ENCODE measurements around the gene CBX2. TPM values are rescaled to one million over a fixed set of nuclear protein-coding genes. Genes with fewer than 3 reads are reported as not detected.
A peak's percentile ranks its signal among the peaks of the same experiment; 100 is the strongest.

The CBX2 gene
- polyA plus RNA-seq, 2 of the 4 experiments (the other 2 are of a cell fraction), result 7.4 to 16.4 TPM

DNA sequence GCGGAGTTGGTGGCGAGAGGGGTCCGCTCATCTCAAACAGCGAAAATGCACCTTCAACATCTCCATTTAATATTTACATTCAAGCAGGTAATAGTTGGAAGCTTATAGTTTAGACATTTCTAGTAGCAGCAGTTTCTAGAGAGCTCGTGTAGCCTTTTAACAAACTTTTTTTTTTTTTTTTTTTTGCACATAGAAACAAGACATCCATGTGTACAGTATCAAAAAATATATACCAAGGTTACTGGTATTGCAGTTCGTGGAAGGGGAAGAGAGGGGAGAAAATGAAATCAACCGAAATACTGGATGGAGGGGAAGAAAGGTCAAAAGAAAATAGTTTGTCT is 55.1 kb downstream of the CBX2 start:
- ChIA-PET POLR2A (interaction anchor here (0.6 to 2.1 kb wide), 2 partner anchors 21 to 392 kb away, joined by 6 to 9 read pairs; no protein-coding TSS in a partner anchor), CTCF (interaction anchor here (0.6 to 35.2 kb wide), 16 partner anchors 17 to 1131 kb away, joined by 3 to 1281 read pairs (median 4); partner anchors contain the start of genes CBX2 and CBX8)
- DNase-seq (ENCODE audit: low read depth in 1 of 2, low spot score in 1 of 2), result no peak
- no peak for FAIRE-seq
- Histone ChIP-seq H3K4me3 (peak overlapping the region; percentile 36), H3K4me1 (peaks cover 83% of the 10 kb centered on the region), H3K27ac (peak overlapping the region; percentile 81 to 90), H3K9me3 (no peaks in the 10 kb centered on the region), H3K4me2 (peak overlapping the region; percentile 94)
- ATAC-seq, result no peak
- WGBS (ENCODE audit: missing lambda C conversion rate), result 55% methylated on average over 7 of the region's 7 CpGs
- TF ChIP-seq SREBF2 (IDR thresholded peaks at IDR 0.05), result no peak
- TF ChIP-seq HOXA7 (CRISPR knock-in tag; IDR thresholded peaks at IDR 0.05), result 0 out of 2 replicates have a peak, but pooled peaks have one; percentile 2

GRCh38 chr17:79833744-79834564 is 56.0 kb downstream of the CBX2 start:
- Histone ChIP-seq H3K9me3 (no peaks in the 10 kb centered on the region), H3K4me2 (peak overlapping the region; percentile 94), H3K4me3 (peak overlapping the region; percentile 36; the same call in 1 of the 3 replicates), H3K27ac (0 out of 6 replicates have a peak overlapping the region, but pooled peaks of 1 of the 2 experiments have one; percentile 4), H3K4me1 (peaks cover 80% of the 10 kb centered on the region)
- FAIRE-seq, result no peak
- no peak for DNase-seq (ENCODE audit: low read depth in 1 of 2, low spot score in 1 of 2)
- ATAC-seq, result no peak
- POLR2A ChIA-PET, result interaction anchor here (2.1 kb wide), 1 partner anchor 22 kb away, joined by 9 read pairs; no protein-coding TSS in a partner anchor
- no peak for TF ChIP-seq HEYL (CRISPR knock-in tag; IDR thresholded peaks at IDR 0.05)
- no peak for TF ChIP-seq MAZ (IDR thresholded peaks at IDR 0.05; ENCODE audit: borderline replicate concordance, low read depth, low read length)
- no peak for TF ChIP-seq MAX (IDR thresholded peaks at IDR 0.05)
- TF ChIP-seq BCL3 (IDR thresholded peaks at IDR 0.05), result no peak
- TF ChIP-seq KDM1A (IDR thresholded peaks at IDR 0.05; ENCODE audit: low read depth), result no peak
- no peak for TF ChIP-seq TFCP2L1 (CRISPR knock-in tag; IDR thresholded peaks at IDR 0.05)
- no peak for TF ChIP-seq ZNF302 (CRISPR knock-in tag; IDR thresholded peaks at IDR 0.05)
- TF ChIP-seq CHD2 (IDR thresholded peaks at IDR 0.05; ENCODE audit: low read length, partially characterized antibody), result no peak
- CTCF ChIA-PET, result interaction anchor here (0.6 to 35.2 kb wide), 16 partner anchors 26 to 1132 kb away, joined by 3 to 1281 read pairs (median 4); partner anchors contain the start of genes CBX2 and CBX8
- 92% methylated on average over 82 of the region's 83 CpGs for WGBS (ENCODE audit: missing lambda C conversion rate)

DNA sequence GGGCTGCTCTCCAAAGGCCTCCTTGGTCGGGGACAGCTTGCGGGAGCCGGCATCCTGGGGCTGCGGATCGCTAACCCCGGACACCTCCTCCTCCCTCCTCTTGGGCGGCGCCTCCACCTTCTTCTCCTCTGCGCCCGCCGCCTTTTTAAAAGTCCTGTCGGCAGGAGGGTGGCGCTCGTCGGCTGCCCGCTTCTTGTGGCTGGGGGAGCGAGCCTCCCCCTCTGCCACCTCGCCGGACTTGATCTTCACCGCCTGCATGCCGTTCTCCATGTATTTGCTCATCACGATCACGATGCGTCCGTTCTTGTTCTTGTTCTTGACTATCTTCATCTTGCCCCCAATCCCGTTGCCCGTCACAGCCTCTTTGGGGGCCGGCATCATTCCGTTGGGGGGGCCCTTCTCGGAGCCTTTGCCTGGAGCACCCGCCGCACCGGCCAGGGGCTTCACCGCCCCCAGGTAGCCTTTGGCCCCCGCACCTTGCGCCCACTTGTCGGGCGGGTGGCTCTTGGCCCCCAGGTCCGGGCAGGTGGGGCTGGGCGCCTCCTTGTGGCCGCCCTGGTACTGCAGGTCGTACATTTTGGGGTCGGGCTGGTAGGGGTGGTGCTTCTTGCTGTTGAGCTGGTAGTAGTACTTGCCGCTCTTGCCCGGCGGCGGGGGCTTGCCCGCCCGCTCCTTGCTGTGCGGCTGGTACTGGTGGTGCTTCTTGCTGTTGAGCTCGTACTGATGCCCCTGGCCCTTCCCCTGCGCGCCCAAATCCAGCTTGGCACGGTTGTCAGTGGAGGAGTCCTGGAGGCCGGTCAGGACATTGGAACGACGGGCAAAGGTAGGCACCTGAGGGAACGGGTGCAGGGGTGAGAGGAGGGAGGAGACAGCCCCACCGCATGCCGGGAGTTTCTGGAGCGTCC is 56.9 kb downstream of the CBX2 start:
- Histone ChIP-seq H3K4me1 (peaks cover 72% of the 10 kb centered on the region), H3K9me3 (no peaks in the 10 kb centered on the region), H3K27ac (peak overlapping the region in 1 of 2 experiments; percentile 95; a peak in 3 of 6 replicates), H3K4me2 (no peak overlapping the region; the same call in 2 of the 3 replicates), H3K4me3 (no peak overlapping the region)
- ChIA-PET CTCF (interaction anchor here (0.6 to 35.2 kb wide), 24 partner anchors 10 to 240 kb away, joined by 3 to 1281 read pairs (median 6); partner anchors contain the start of genes CBX2 and CBX8), POLR2A (interaction anchor here (0.6 to 3.4 kb wide), 3 partner anchors 23 to 90 kb away, joined by 4 to 60 read pairs (median 5); partner anchors contain the start of gene CBX8)
- no peak for ATAC-seq
- TF ChIP-seq JUN (IDR thresholded peaks at IDR 0.05) (peak in 1 of 2 experiments; percentile 2; a peak in 1 of 5 replicates), MAX (IDR thresholded peaks at IDR 0.05) (no peak), EP300 (IDR thresholded peaks at IDR 0.05) (no peak), RAD21 (conservative IDR thresholded peaks at IDR 0.05 in 1 of 2, IDR thresholded peaks at IDR 0.05 in 1 of 2) (peak; percentile 50 to 58), ZSCAN20 (CRISPR knock-in tag; IDR thresholded peaks at IDR 0.05) (no peak), SMC3 (IDR thresholded peaks at IDR 0.05) (peak; percentile 77), HOXB5 (CRISPR knock-in tag; IDR thresholded peaks at IDR 0.05) (peak; percentile 12; the same call in 1 of the 2 replicates), CTCF (IDR thresholded peaks at IDR 0.05) (peak; percentile 73), HDAC2 (IDR thresholded peaks at IDR 0.05) (peak; percentile 64; the same call in 1 of the 2 replicates)
- 88% methylated on average over 61 of the region's 61 CpGs for WGBS (ENCODE audit: missing lambda C conversion rate)
- DNase-seq (ENCODE audit: low read depth in 1 of 2, low spot score in 1 of 2), result peak in 1 of 2 experiments; percentile 61
- FAIRE-seq, result no peak
